Stimulated activated naive CD8-positive, alpha-beta T cell treated with anti-CD3 and anti-CD28 coated beads, Interleukin-15, Interleukin-2, amounts not matched to agents 100 ng/mL and 50 ng/mL, for 24 hours (primary cell): ENCODE measurements around the gene GLIPR1L1.

ENCODE experiments used
- H3K27ac Mint-ChIP-seq: one replicate; pipeline ENCODE4 v1.8.0; 2021; ENCODE audit warnings: mild to moderate bottlenecking, mixed read lengths
- H3K27me3 Mint-ChIP-seq: one replicate; pipeline ENCODE4 v1.8.0; 2021; ENCODE audit warnings: mixed read lengths
- H3K36me3 Mint-ChIP-seq: one replicate; pipeline ENCODE4 v1.8.0; 2021; ENCODE audit warnings: low read depth, mixed read lengths
- H3K4me1 Mint-ChIP-seq: one replicate; pipeline ENCODE4 v1.8.0; 2021; ENCODE audit warnings: low read depth, mixed read lengths
- H3K4me3 Mint-ChIP-seq: one replicate; pipeline ENCODE4 v1.8.0; 2021; ENCODE audit warnings: mild to moderate bottlenecking, mixed read lengths
- H3K9me3 Mint-ChIP-seq: one replicate; pipeline ENCODE4 v1.8.0; 2021; ENCODE audit warnings: mixed read lengths

The GLIPR1L1 gene, protein sequence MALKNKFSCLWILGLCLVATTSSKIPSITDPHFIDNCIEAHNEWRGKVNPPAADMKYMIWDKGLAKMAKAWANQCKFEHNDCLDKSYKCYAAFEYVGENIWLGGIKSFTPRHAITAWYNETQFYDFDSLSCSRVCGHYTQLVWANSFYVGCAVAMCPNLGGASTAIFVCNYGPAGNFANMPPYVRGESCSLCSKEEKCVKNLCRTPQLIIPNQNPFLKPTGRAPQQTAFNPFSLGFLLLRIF

DNA sequence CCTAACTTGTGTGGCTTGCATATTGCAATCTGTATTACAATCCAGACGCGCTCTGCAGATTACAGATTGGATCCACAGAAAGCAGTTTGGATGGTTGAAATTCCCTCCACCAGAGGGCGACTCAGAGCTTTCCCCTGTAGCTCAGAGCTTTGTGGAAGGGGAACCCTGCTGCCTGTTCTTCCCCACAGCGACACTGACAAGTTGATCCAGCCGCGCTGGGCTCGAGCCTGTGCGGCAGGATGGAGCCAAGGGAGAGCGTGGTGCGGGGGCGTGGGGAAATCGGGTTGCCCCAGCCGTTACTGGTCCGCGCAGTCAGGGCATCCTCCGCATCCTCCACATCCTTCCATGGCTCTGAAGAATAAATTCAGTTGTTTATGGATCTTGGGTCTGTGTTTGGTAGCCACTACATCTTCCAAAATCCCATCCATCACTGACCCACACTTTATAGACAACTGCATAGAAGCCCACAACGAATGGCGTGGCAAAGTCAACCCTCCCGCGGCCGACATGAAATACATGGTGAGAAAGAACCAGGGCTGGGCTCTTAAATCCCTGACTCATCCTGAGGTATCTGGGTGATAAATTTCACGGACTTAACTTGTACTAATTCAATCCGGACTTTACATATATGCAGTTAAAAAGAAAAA lies at the start of gene GLIPR1L1:
Gene GLIPR1L1 (plus strand): TSS at position 287 of the 647 bp plus-strand sequence. CDS start 59 bp downstream, at position 346.
- H3K36me3 Mint-ChIP-seq: no peaks in the 10 kb centered on the region
- H3K4me1 Mint-ChIP-seq: peaks cover 27% of the 10 kb centered on the region
- H3K27me3 Mint-ChIP-seq: peaks cover 49% of the 10 kb centered on the region
- no peak within 1 kb of the TSS for H3K27ac Mint-ChIP-seq
- H3K4me3 Mint-ChIP-seq: peak within 1 kb of the TSS; percentile 79
- no peaks in the 10 kb centered on the region for H3K9me3 Mint-ChIP-seq

DNA sequence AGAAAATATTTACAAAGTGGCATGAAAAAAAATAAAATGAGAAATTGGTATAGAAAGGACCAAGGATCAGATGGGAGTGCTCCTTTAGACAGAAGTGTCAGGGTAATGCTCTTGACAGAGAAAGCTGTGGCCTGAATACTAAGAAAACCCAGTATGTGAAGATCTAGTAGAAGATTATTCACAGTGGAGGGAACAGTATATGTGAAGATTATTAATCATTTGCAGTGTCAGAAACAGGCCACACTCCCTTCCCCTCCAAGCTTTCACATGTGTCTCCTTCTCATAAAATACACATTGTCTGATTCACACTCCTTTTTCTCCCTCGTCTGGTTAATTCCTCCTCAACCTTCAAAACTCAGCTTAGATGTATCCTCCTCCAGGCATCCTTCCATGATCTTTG lies 45.6 kb upstream of the GLIPR1L1 start:
- Mint-ChIP-seq H3K27me3 (no peaks in the 10 kb centered on the region), H3K27ac (no peak overlapping the region), H3K9me3 (no peaks in the 10 kb centered on the region), H3K4me1 (no peaks in the 10 kb centered on the region), H3K4me3 (no peak overlapping the region), H3K36me3 (no peaks in the 10 kb centered on the region)

DNA sequence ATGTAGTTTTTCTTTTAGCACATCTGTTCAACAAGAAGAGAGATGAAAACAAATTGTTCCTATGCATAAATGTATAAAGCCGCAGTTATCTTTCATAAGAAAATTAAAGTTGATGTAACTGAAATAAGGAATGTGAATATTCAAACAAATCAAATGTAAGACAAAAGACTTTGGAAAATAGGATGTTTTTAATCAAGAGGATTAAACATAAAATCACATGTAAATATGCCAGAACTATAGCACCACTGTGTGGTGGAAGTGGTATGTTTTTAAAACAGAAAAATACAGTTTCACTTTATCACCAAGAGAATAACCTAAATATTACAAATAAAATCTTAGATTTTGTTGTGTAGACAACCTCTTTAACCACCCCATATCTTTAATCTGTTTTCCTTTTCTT lies 44.7 kb upstream of the GLIPR1L1 start:
- Mint-ChIP-seq H3K36me3 (no peaks in the 10 kb centered on the region), H3K4me3 (no peak overlapping the region), H3K9me3 (no peaks in the 10 kb centered on the region), H3K27me3 (no peaks in the 10 kb centered on the region), H3K27ac (no peak overlapping the region), H3K4me1 (no peaks in the 10 kb centered on the region)

DNA sequence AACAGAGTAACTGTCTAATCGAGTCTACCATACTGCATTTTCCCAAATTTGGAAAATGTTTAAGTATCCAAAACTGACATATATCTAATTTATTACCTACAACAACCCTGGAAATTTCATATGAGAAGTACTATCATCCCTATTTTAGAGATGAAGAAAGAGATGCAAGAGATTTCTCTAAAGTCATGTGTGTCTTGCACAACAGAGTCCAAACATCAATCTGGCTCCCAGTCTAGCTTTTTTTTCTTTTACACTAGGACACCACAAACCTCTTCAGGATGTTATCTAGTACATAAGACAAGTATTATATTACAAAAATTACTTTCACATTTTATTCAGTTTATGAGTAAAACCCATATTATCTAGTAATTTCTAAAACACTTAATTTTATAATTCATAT lies 43.5 kb upstream of the GLIPR1L1 start:
- no peaks in the 10 kb centered on the region for H3K4me1 Mint-ChIP-seq
- H3K4me3 Mint-ChIP-seq: no peak overlapping the region
- no peaks in the 10 kb centered on the region for H3K9me3 Mint-ChIP-seq
- H3K27me3 Mint-ChIP-seq: no peaks in the 10 kb centered on the region
- no peak overlapping the region for H3K27ac Mint-ChIP-seq
- H3K36me3 Mint-ChIP-seq: no peaks in the 10 kb centered on the region

DNA sequence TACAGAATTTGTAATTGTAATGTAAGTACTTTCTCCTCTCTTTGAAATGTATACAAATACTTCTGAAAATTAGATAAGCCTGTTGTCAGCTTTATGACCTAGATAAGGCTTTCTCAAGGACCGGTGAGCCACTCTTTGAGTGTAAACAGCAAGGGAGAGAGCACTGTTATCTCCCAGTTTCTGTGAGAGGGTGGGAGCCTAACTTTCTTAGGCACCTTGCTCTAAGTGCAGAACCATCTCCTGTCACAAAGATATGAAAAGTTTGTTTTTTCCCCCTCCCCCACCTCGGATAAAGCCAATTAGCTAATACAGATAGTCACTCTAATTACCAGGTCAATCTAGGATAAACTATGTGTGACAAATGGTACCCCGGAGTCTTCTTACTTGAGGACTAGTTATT lies 40.1 kb upstream of the GLIPR1L1 start:
- no peak overlapping the region for H3K27ac Mint-ChIP-seq
- H3K4me1 Mint-ChIP-seq: no peaks in the 10 kb centered on the region
- no peaks in the 10 kb centered on the region for H3K27me3 Mint-ChIP-seq

DNA sequence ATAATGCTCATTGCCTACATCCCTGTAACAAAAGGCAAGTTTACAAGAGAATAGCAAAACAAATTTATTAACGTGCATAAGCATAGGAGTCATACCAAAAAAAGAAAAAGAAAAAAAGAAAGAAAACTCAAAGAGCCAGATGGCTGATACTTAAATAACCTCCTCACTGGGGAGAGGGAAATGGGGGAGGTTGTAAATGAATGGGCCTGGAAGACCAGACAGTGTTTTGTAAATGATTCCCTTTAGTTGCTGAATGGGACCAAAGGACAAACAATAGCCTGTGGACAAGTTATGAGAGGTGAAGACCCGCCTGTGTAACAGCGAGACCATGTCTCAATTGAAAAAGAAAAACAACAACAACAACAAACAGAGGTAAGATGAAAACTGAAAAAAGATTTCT lies 39.7 kb upstream of the GLIPR1L1 start:
- no peaks in the 10 kb centered on the region for H3K9me3 Mint-ChIP-seq
- H3K4me1 Mint-ChIP-seq: no peaks in the 10 kb centered on the region
- H3K27ac Mint-ChIP-seq: no peak overlapping the region
- H3K36me3 Mint-ChIP-seq: no peaks in the 10 kb centered on the region
- H3K27me3 Mint-ChIP-seq: no peaks in the 10 kb centered on the region
- H3K4me3 Mint-ChIP-seq: no peak overlapping the region

More for the DNA sequence above, 40.1 kb upstream of the GLIPR1L1 start:
- Mint-ChIP-seq H3K4me3 (no peak overlapping the region), H3K36me3 (no peaks in the 10 kb centered on the region), H3K9me3 (no peaks in the 10 kb centered on the region)

DNA sequence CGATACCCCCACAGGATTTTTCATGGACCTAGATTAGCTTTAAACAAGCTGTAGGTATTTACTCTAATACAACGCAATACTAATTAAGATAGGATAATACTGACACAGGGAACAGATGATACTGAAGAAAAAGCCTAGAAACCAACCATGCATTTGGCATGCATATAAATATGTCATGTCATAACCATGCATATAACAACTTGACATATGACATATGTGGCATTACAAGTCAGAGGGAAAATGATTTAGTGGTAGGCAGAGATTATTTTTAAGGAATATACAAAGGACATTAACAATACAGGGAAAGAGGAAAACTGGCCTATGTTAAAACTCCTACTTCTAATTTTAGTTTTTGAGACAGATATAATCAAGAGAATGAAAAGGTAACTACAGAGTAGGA lies 32.2 kb upstream of the GLIPR1L1 start:
- Mint-ChIP-seq H3K4me1 (no peaks in the 10 kb centered on the region), H3K9me3 (no peaks in the 10 kb centered on the region), H3K27me3 (no peaks in the 10 kb centered on the region), H3K36me3 (no peaks in the 10 kb centered on the region), H3K27ac (no peak overlapping the region), H3K4me3 (no peak overlapping the region)

DNA sequence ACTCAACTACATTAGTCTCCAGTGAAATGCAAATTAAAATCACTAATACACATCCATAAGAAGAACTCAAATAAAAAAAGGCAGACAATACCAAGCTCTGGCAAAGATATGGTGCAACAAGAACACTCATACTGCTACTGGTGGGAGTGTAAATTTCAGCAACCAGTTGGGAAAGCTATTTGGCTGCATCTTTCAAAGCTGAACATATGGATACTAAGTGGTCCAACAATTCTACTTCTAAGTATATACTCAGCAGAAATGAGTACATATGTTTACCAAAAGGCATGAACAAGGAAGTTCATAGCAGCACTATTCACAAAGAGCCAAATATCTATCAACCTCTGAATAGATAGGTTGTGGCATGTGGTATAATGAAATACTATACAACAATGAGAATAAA lies 31.7 kb upstream of the GLIPR1L1 start:
- H3K9me3 Mint-ChIP-seq: no peaks in the 10 kb centered on the region
- H3K27ac Mint-ChIP-seq: no peak overlapping the region
- no peaks in the 10 kb centered on the region for H3K4me1 Mint-ChIP-seq
- H3K27me3 Mint-ChIP-seq: no peaks in the 10 kb centered on the region
- H3K4me3 Mint-ChIP-seq: no peak overlapping the region
- no peaks in the 10 kb centered on the region for H3K36me3 Mint-ChIP-seq

DNA sequence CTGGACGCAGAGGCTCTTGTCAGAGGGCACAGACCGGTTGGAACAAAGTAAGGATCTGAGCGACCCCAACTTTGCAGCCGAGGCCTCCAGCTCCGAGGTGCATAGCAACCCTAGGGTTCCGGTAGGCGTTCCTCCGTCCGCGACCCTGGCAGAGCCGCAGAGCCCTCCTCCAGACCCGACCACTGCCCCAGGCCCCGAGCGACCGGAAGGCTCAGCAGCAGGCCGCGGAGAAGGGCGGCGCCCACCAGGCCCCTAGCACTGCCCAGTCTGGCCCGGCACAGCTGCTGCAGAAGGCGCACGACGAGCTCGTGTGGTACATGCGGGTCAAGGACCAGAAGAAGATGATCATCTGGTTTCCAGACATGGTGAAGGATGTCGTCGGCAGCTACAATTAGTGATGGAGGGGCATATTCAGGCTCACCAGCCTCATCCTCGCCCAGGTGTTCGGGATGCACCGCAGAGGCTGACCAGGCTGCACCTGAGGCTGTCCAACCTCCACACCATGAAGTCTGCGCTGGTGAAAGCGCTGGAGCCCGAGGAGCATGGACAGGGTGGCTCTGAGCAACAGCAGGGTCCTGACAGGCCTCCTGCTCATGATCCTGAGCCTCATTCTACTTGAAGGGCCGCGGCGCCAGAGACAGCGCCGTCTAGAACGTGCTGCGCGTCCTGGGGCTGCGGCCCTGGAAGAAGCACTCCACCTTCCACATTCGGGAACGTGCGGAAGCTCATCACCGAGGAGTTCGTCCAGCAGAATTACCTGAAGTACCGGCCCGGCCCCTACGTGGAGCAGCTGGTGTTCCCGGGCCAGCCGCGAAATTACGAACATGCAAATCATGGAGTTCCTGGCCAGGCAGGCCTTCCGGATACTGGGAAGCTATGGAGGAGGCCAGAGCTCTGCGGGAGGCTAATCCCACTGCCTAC lies 28.8 kb upstream of the GLIPR1L1 start:
- Mint-ChIP-seq H3K4me3 (no peak overlapping the region), H3K27ac (no peak overlapping the region), H3K36me3 (no peaks in the 10 kb centered on the region), H3K4me1 (no peaks in the 10 kb centered on the region), H3K9me3 (no peaks in the 10 kb centered on the region), H3K27me3 (no peaks in the 10 kb centered on the region)

DNA sequence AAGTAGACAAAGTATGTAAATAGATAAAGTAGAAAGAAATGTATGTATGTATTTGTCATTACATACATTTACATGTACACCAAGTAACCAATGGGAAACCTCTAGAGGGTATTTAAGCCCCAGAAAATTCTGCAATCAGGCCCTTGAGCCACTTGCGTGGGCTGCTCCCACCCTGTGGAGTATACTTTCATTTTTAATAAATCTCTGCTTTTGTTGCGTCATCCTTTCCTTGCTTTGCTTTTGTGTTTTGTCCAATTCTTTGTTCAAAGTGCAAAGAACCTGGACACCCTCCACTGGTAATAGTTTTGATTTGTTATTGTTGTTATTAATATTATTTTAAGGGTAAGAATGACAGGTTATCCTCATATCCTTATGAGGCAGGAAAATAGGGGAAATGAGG lies 26.2 kb upstream of the GLIPR1L1 start:
- H3K27ac Mint-ChIP-seq: no peak overlapping the region
- H3K27me3 Mint-ChIP-seq: no peaks in the 10 kb centered on the region
- no peaks in the 10 kb centered on the region for H3K4me1 Mint-ChIP-seq
- no peaks in the 10 kb centered on the region for H3K36me3 Mint-ChIP-seq
- H3K4me3 Mint-ChIP-seq: no peak overlapping the region
- H3K9me3 Mint-ChIP-seq: no peaks in the 10 kb centered on the region

DNA sequence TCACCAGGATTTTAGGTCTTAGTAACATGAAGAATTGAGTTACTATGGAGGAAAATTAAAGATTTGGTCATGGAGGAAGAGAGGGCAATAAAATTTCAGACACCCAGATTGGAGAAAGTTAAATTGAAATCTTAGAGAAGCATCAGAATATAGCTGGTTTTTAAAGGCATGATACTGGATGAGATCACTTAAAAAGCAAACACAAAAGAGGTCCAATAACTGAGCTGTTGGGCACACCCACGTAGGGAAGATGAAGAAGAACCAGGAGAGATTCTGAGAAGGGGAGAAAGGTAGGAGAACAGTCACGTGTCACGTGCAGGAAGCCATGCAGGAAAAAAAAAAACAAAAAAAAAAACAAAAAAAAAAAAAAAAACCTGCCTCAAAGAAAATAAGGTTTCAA lies 23.1 kb upstream of the GLIPR1L1 start:
- H3K4me3 Mint-ChIP-seq: no peak overlapping the region
- no peak overlapping the region for H3K27ac Mint-ChIP-seq
- no peaks in the 10 kb centered on the region for H3K27me3 Mint-ChIP-seq
- H3K36me3 Mint-ChIP-seq: no peaks in the 10 kb centered on the region
- no peaks in the 10 kb centered on the region for H3K9me3 Mint-ChIP-seq
- no peaks in the 10 kb centered on the region for H3K4me1 Mint-ChIP-seq

DNA sequence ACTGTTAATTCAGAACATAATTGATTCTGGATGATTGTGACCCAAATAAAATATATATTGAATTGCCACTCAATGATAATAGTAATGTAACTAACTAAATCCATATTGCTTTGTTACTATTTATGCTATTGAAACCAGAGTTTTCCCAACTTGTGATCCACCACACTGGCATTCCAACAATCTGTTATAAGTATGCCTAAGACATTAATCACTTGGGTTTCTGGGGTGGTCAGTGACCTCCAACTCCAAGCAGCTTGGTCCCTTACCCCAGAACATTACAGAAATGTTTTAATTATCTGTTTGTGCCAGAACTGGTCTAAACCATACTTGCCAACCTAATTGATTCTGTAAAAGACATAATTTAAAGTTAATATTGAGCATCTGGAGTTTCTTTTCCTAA lies 19.0 kb upstream of the GLIPR1L1 start:
- no peak overlapping the region for H3K27ac Mint-ChIP-seq
- peaks cover 4% of the 10 kb centered on the region for H3K27me3 Mint-ChIP-seq
- no peaks in the 10 kb centered on the region for H3K36me3 Mint-ChIP-seq
- no peaks in the 10 kb centered on the region for H3K9me3 Mint-ChIP-seq
- no peaks in the 10 kb centered on the region for H3K4me1 Mint-ChIP-seq
- H3K4me3 Mint-ChIP-seq: no peak overlapping the region

DNA sequence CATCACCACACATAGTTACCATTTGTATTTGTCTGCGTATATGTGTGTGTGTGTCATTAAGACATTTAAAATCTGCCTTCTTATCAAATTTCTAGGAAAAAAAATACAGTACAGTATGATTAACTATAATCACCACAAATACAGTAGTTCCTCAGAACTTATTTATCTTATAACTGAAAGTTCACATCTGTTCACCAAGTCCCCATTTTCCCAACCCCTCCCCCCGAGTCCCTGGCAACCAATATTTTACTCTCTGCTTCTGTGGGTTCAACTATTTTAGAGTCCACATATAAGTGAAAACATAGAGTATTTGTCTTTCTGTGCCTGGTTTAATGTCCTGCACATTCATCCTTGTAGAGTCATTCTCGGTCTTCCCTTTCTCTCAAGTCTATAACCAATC lies 16.7 kb upstream of the GLIPR1L1 start:
- H3K36me3 Mint-ChIP-seq: no peaks in the 10 kb centered on the region
- H3K4me3 Mint-ChIP-seq: no peak overlapping the region
- H3K27ac Mint-ChIP-seq: no peak overlapping the region
- no peaks in the 10 kb centered on the region for H3K4me1 Mint-ChIP-seq
- no peaks in the 10 kb centered on the region for H3K9me3 Mint-ChIP-seq
- peaks cover 4% of the 10 kb centered on the region for H3K27me3 Mint-ChIP-seq

DNA sequence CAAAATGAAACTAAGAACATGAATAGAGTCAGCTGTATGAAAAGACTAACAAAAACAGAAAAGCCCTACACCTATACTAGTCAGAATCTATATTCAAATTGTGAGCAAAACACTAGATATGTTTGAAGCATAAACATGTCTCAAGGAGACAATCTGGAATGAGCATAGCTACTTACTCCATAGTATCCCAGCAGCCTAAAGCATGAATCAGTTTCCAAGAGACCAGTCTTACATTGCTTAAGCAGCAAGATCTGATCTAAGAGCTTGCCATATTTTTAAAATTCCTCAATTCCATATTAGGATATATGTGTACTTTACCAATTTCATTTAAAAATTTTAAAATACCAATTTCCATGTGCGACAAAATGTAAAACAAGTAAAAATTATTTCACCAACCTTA lies 12.0 kb upstream of the GLIPR1L1 start:
- Mint-ChIP-seq H3K4me3 (no peak overlapping the region), H3K36me3 (no peaks in the 10 kb centered on the region), H3K27ac (no peak overlapping the region), H3K4me1 (no peaks in the 10 kb centered on the region), H3K27me3 (peaks cover 7% of the 10 kb centered on the region), H3K9me3 (no peaks in the 10 kb centered on the region)

DNA sequence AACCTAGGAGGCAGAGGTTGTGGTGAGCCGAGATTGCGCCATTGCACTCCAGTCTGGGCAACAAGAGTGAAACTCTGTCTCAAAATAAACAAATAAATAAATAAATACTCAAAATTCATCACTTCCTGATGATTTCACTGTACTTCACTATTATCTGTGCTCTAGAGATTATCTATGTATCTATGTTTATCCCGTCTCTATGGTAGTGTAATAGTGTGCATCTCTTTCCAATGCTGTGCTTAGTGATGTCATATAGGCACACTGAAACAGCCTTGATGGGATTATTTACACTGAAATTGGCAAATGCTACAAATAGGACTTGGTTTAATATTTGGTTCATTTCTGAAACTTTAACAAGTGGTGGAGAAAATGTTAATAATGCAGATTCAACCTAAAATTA lies 10.8 kb upstream of the GLIPR1L1 start:
- Mint-ChIP-seq H3K4me3 (no peak overlapping the region), H3K9me3 (no peaks in the 10 kb centered on the region), H3K27ac (no peak overlapping the region), H3K27me3 (peaks cover 17% of the 10 kb centered on the region), H3K36me3 (no peaks in the 10 kb centered on the region), H3K4me1 (no peaks in the 10 kb centered on the region)
